Muscle of leg (tissue), 11 donors: ENCODE measurements around the gene KDM4B. TPM values are rescaled to one million over a fixed set of nuclear protein-coding genes. Genes with fewer than 3 reads are reported as not detected.

Experiments used
- DNase-seq: peaks from one replicate; pipeline ENCODE4 v3.0.0; 2013
- H3K27ac ChIP-seq: one replicate; pipeline ENCODE4 v1.5.1; 2013; ENCODE audit warnings: mild to moderate bottlenecking, low read length, control low read depth
- H3K27me3 ChIP-seq: one replicate; pipeline ENCODE4 v1.6.1; 2013; ENCODE audit warnings: low read length; ENCODE audit not compliant: control insufficient read depth, insufficient read depth
- H3K36me3 ChIP-seq: one replicate; pipeline ENCODE4 v1.6.1; 2013; ENCODE audit warnings: low read length; ENCODE audit not compliant: control insufficient read depth, insufficient read depth
- H3K4me1 ChIP-seq: one replicate; pipeline ENCODE4 v1.6.1; 2013; ENCODE audit warnings: low read length; ENCODE audit not compliant: control insufficient read depth, insufficient read depth
- H3K4me3 ChIP-seq: one replicate; pipeline ENCODE4 v1.5.1; 2013; ENCODE audit warnings: low read length, control low read depth
- H3K9me3 ChIP-seq: replicated peaks from 2 replicates; pipeline ENCODE4 v1.6.1; 2013; ENCODE audit warnings: low read depth, low read length; ENCODE audit not compliant: control insufficient read depth
- WGBS: methylation state at CpG from one replicate; pipeline ENCODE4 v1.1.5; 2013; ENCODE audit warnings: missing lambda C conversion rate; ENCODE audit not compliant: insufficient coverage; 5-methylcytosine and 5-hydroxymethylcytosine counted together
- polyA plus RNA-seq, 8 donors: library from polyadenylated mRNA; unstranded; fragments of 120-200 nt; gene quantifications; one replicate each; pipeline versions ENCODE4 v1.2.1 to v1.2.3, GENCODE V29; 2013; ENCODE audit warnings: inconsistent platforms in 1 of 8, low replicate concordance in 1 of 8; ENCODE audit not compliant: insufficient read length in 8 of 8, insufficient read depth in 1 of 8
- total RNA-seq: library from RNA; stranded (reverse); fragments of 120-200 nt; gene quantifications from one replicate; pipeline ENCODE4 v1.2.4, GENCODE V29; 2013

KDM4B gene
- total and polyA plus RNA-seq, 9 donors, result 8.1 to 22.3 (median 21.1) TPM

- peaks cover 64% of the 10 kb centered on the region for H3K4me1 ChIP-seq
- peak; percentile 83 for DNase-seq
- H3K27ac ChIP-seq, result no peak overlapping the region
- peaks cover 24% of the 10 kb centered on the region for H3K36me3 ChIP-seq
- no peaks in the 10 kb centered on the region for H3K27me3 ChIP-seq
- WGBS, result 42% methylated on average over 24 of the region's 29 CpGs
- H3K4me3 ChIP-seq, result no peak overlapping the region
- peaks cover 2% of the 10 kb centered on the region for H3K9me3 ChIP-seq
Observed at GRCh38 chr19:5031231-5032100, 62.6 kb downstream of the KDM4B start.

GRCh38 chr19:5032101-5032967 lies 63.4 kb downstream of the KDM4B start:
- no peak overlapping the region for H3K27ac ChIP-seq
- peaks cover 2% of the 10 kb centered on the region for H3K9me3 ChIP-seq
- DNase-seq, result no peak
- H3K4me3 ChIP-seq, result no peak overlapping the region
- 83% methylated on average over 48 of the region's 52 CpGs for WGBS
- H3K27me3 ChIP-seq, result no peaks in the 10 kb centered on the region
- H3K36me3 ChIP-seq, result peaks cover 24% of the 10 kb centered on the region
- H3K4me1 ChIP-seq, result peaks cover 64% of the 10 kb centered on the region

- H3K27me3 ChIP-seq, result no peaks in the 10 kb centered on the region
- DNase-seq, result no peak
- H3K4me3 ChIP-seq, result no peak overlapping the region
- H3K4me1 ChIP-seq, result peaks cover 71% of the 10 kb centered on the region
- peak overlapping the region; percentile 65 for H3K27ac ChIP-seq
- peaks cover 32% of the 10 kb centered on the region for H3K36me3 ChIP-seq
- WGBS, result 79% methylated on average over 19 of the region's 29 CpGs
- H3K9me3 ChIP-seq, result no peaks in the 10 kb centered on the region
Observed at GRCh38 chr19:5035105-5035761, 66.3 kb downstream of the KDM4B start.

GRCh38 chr19:5035793-5036697 lies 67.1 kb downstream of the KDM4B start:
- H3K4me3 ChIP-seq, result no peak overlapping the region
- DNase-seq, result peak; percentile 77
- H3K9me3 ChIP-seq, result no peaks in the 10 kb centered on the region
- peaks cover 69% of the 10 kb centered on the region for H3K4me1 ChIP-seq
- H3K27ac ChIP-seq, result peak overlapping the region; percentile 83
- no peaks in the 10 kb centered on the region for H3K27me3 ChIP-seq
- 67% methylated on average over 28 of the region's 36 CpGs for WGBS
- H3K36me3 ChIP-seq, result peaks cover 40% of the 10 kb centered on the region

- WGBS, result 35% methylated on average over 32 of the region's 36 CpGs
- peaks cover 68% of the 10 kb centered on the region for H3K4me1 ChIP-seq
- H3K9me3 ChIP-seq, result no peaks in the 10 kb centered on the region
- peaks cover 48% of the 10 kb centered on the region for H3K36me3 ChIP-seq
- H3K4me3 ChIP-seq, result no peak overlapping the region
- peak; percentile 54 for DNase-seq
- no peaks in the 10 kb centered on the region for H3K27me3 ChIP-seq
- peak overlapping the region; percentile 83 for H3K27ac ChIP-seq
Observed at GRCh38 chr19:5036698-5037563, 68.0 kb downstream of the KDM4B start.

- Histone ChIP-seq H3K36me3 (peaks cover 48% of the 10 kb centered on the region), H3K27me3 (no peaks in the 10 kb centered on the region), H3K9me3 (no peaks in the 10 kb centered on the region), H3K4me1 (peaks cover 61% of the 10 kb centered on the region), H3K4me3 (no peak overlapping the region), H3K27ac (no peak overlapping the region)
- 54% methylated on average over 15 of the region's 17 CpGs for WGBS
- DNase-seq, result no peak
Observed at GRCh38 chr19:5037936-5038335, 69.0 kb downstream of the KDM4B start.

GRCh38 chr19:5038631-5039271 lies 69.8 kb downstream of the KDM4B start:
- Histone ChIP-seq H3K4me3 (no peak overlapping the region), H3K27me3 (no peaks in the 10 kb centered on the region), H3K27ac (no peak overlapping the region), H3K4me1 (peaks cover 61% of the 10 kb centered on the region), H3K36me3 (peaks cover 39% of the 10 kb centered on the region), H3K9me3 (no peaks in the 10 kb centered on the region)
- 76% methylated on average over 13 of the region's 14 CpGs for WGBS
- DNase-seq, result no peak

GRCh38 chr19:5039642-5040543 lies 71.0 kb downstream of the KDM4B start:
- no peaks in the 10 kb centered on the region for H3K9me3 ChIP-seq
- H3K36me3 ChIP-seq, result peaks cover 36% of the 10 kb centered on the region
- no peak overlapping the region for H3K4me3 ChIP-seq
- 93% methylated on average over 40 of the region's 43 CpGs for WGBS
- no peak overlapping the region for H3K27ac ChIP-seq
- H3K27me3 ChIP-seq, result no peaks in the 10 kb centered on the region
- no peak for DNase-seq
- peaks cover 56% of the 10 kb centered on the region for H3K4me1 ChIP-seq
